ENCODE data around the gene CASK. TPM values are rescaled to one million over a fixed set of nuclear protein-coding genes. Genes with fewer than 3 reads are reported as not detected.
A peak's percentile ranks its signal among the peaks of the same experiment; 100 is the strongest.

Gene CASK
- total and polyA plus RNA-seq, 2 of the 13 experiments (the other 11 are each of a cell fraction or from before 2014, with no cell fraction given): 14.5 to 16.0 TPM

- TF ChIP-seq TFE3 (CRISPR knock-in tag; IDR thresholded peaks at IDR 0.05) (no peak), ZNF3 (CRISPR knock-in tag; IDR thresholded peaks at IDR 0.05) (peak; percentile 34; the same call in 1 of the 2 replicates), ZNF558 (CRISPR knock-in tag; IDR thresholded peaks at IDR 0.05; ENCODE audit: borderline replicate concordance) (no peak), PAXIP1 (CRISPR knock-in tag; conservative IDR thresholded peaks at IDR 0.05) (peak; percentile 66), ZNF709 (CRISPR knock-in tag; IDR thresholded peaks at IDR 0.05) (no peak), IRX3 (CRISPR knock-in tag; IDR thresholded peaks at IDR 0.05; ENCODE audit: borderline replicate concordance, low read depth) (no peak)
These were observed 441.1 kb downstream of the CASK start (continued) for GRCh38 chrX:41482154-41482850.

Measured in HepG2 (cell line).